ENCODE measurements around the gene ZNF134. TPM values are rescaled to one million over a fixed set of nuclear protein-coding genes. Genes with fewer than 3 reads are reported as not detected.

Gene ZNF134
- total RNA-seq, 8 experiments from 2014 or later, result 10.5 to 22.4 (median 18.5) TPM

DNA sequence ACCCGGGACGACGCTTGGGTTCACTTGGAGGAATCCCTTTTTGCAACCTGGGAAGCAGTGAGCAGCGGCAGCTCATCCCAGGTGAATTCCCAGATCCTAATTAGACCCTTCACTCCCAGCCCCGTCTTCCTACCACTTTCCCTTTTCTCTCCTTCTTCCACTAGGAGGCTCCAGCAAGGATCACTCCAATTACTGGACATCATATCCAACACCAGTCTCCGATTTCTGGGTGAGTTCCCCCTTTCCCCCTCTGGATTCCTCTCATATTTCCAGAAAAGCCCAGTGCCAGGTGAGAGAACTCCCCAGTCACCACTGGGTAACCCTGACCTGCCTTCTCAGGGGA is 37.6 kb downstream of the ZNF134 start:
- no peak overlapping the region for H3K27ac ChIP-seq
- in situ Hi-C loops (cut with MboI; ENCODE audit: low pct_unique_long_range_greater_than_20kb in 2 of 9, low sequenced_read_pairs in 9 of 9, unreplicated experiment in 9 of 9), result no loop called here
- peak in 2 of 8 experiments; percentile 37 to 53 for ATAC-seq (replicated peaks in 6 of 8)
- WGBS, 10 experiments, result 22 to 91% (median 44%) methylated on average over 1 to 6 of the region's 6 CpGs; no CpG with 5 or more reads in 2 of the 10 experiments
- H3K4me3 ChIP-seq, result no peak overlapping the region
- H3K4me1 ChIP-seq (replicated peaks in 1 of 2), result no peaks in the 10 kb centered on the region

GRCh38 chr19:57653689-57654088 is 39.6 kb downstream of the ZNF134 start:
- in situ Hi-C loops (cut with MboI; ENCODE audit: low pct_unique_long_range_greater_than_20kb in 2 of 9, low sequenced_read_pairs in 9 of 9, unreplicated experiment in 9 of 9), result no loop called here
- no peak overlapping the region for H3K27ac ChIP-seq
- WGBS, 10 experiments, result 0 to 33% (median 0%) methylated on average over 1 to 2 of the region's 2 CpGs; no CpG with 5 or more reads in 6 of the 10 experiments
- H3K4me1 ChIP-seq (replicated peaks in 1 of 2), result no peaks in the 10 kb centered on the region
- ATAC-seq (replicated peaks in 6 of 8), result no peak
- no peak overlapping the region for H3K4me3 ChIP-seq

GRCh38 chr19:57655443-57655842 is 41.4 kb downstream of the ZNF134 start:
- Histone ChIP-seq H3K27ac (no peak overlapping the region), H3K4me1 (replicated peaks in 1 of 2) (no peaks in the 10 kb centered on the region), H3K4me3 (no peak overlapping the region)
- ATAC-seq (replicated peaks in 6 of 8), result no peak
- WGBS, 10 experiments, result 33 to 83% (median 41%) methylated on average over 1 of the region's 1 CpG; no CpG with 5 or more reads in 4 of the 10 experiments
- in situ Hi-C loops (cut with MboI; ENCODE audit: low pct_unique_long_range_greater_than_20kb in 2 of 9, low sequenced_read_pairs in 9 of 9, unreplicated experiment in 9 of 9), result no loop called here

GRCh38 chr19:57656346-57656745 is 42.3 kb downstream of the ZNF134 start:
- Histone ChIP-seq H3K4me3 (no peak overlapping the region), H3K27ac (no peak overlapping the region), H3K4me1 (replicated peaks in 1 of 2) (no peaks in the 10 kb centered on the region)
- ATAC-seq (replicated peaks in 6 of 8), result no peak
- in situ Hi-C loops (cut with MboI; ENCODE audit: low pct_unique_long_range_greater_than_20kb in 2 of 9, low sequenced_read_pairs in 9 of 9, unreplicated experiment in 9 of 9), result no loop called here
- WGBS, 10 experiments, result 0 to 83% (median 30%) methylated on average over 1 of the region's 1 CpG; no CpG with 5 or more reads in 5 of the 10 experiments

DNA sequence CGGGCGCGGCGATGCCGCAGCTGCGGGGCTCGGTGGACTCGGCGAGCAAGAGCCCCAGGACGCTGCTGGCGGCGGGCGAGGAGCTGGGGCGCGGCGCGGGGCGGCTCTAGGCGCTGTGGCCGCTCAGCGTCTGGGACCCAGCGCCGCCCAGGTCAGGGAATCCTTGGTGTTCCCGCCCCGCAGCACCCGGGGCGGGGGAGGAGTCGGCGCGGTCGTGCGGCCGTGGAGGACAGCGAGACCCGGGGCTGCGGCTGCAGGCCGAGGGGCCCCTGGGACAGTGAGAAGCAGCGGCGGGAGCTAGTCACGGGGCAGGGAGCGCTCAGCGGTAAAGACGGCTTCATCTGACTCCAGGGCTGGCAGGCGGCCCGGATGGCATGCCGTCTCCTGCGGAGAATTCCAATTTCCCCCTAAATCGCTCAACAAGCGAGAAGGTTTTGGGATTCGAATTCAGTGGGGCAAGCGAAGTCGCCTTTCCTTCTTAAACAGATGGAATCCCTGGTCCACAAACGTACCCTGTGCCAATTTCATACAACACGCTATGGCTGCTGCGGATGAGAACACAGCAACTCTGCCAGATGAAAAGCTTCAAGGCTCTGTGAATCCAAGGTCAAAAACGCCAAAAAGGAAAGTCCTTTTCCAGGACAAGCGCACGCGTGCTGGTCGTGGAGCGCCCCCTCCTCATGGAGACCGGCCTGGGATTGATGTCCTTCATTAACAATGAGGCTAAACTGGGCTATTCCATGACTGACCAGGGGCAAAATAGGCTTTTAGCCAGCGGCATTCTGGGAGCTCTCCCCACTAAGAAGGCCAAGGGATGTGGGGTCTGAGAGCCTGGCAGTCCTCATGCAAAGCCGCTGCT is 50.5 kb downstream of the ZNF134 start:
- WGBS, 10 experiments, result 0 to 15% (median 7%) methylated on average over 2 to 16 of the region's 64 CpGs; no CpG with 5 or more reads in 2 of the 10 experiments
- ATAC-seq (replicated peaks in 6 of 8), result peak; percentile 93 to 99 (median 97)
- H3K4me3 ChIP-seq, result peak overlapping the region; percentile 37 to 52 (median 39)
- in situ Hi-C loops (cut with MboI; ENCODE audit: low pct_unique_long_range_greater_than_20kb in 2 of 9, low sequenced_read_pairs in 9 of 9, unreplicated experiment in 9 of 9), result no loop called here
- H3K27ac ChIP-seq, result peak overlapping the region; percentile 60 to 82
- peaks cover 5 to 13% of the 10 kb centered on the region in 2 donors for H3K4me1 ChIP-seq (replicated peaks in 1 of 2)

- in situ Hi-C loops (cut with MboI; ENCODE audit: low pct_unique_long_range_greater_than_20kb in 2 of 9, low sequenced_read_pairs in 9 of 9, unreplicated experiment in 9 of 9), result no loop called here
- peaks cover 5 to 13% of the 10 kb centered on the region in 2 donors for H3K4me1 ChIP-seq (replicated peaks in 1 of 2)
- no peak for ATAC-seq (replicated peaks in 6 of 8)
- peak overlapping the region in 1 of 2 donors; percentile 82 for H3K27ac ChIP-seq
- WGBS, 10 experiments, result 50 to 100% (median 86%) methylated on average over 1 to 7 of the region's 9 CpGs; no CpG with 5 or more reads in 2 of the 10 experiments
- H3K4me3 ChIP-seq, result peak overlapping the region in 3 of 5 donors; percentile 39 to 52 (median 41)
Observed at GRCh38 chr19:57665261-57665806, 51.3 kb downstream of the ZNF134 start.

DNA sequence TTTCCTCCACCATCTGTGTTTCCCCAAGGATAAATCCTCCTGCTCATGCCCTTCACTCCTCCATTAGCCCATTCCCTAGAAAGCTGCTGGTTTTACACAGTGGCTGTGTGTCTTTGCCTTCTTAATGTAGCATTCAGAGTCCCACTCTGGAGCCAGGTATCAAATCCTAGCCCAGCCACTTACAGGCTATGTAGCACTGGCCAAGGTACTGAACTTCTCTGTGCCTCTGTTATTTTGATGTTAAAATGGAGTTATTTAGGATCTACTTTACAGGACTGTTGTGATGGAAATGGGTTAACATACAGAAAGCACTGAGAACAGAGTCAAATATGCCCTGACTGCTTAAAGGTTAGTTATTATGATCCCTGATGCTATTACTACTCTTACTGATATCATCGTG is 53.2 kb downstream of the ZNF134 start:
- H3K4me3 ChIP-seq, result no peak overlapping the region
- in situ Hi-C loops (cut with MboI; ENCODE audit: low pct_unique_long_range_greater_than_20kb in 2 of 9, low sequenced_read_pairs in 9 of 9, unreplicated experiment in 9 of 9), result no loop called here
- 0 to 100% (median 68%) methylated on average over 1 of the region's 1 CpG; no CpG with 5 or more reads in 4 of the 10 experiments for WGBS, 10 experiments
- no peak overlapping the region for H3K27ac ChIP-seq
- ATAC-seq (replicated peaks in 6 of 8), result no peak
- peaks cover 5 to 13% of the 10 kb centered on the region in 2 donors for H3K4me1 ChIP-seq (replicated peaks in 1 of 2)

DNA sequence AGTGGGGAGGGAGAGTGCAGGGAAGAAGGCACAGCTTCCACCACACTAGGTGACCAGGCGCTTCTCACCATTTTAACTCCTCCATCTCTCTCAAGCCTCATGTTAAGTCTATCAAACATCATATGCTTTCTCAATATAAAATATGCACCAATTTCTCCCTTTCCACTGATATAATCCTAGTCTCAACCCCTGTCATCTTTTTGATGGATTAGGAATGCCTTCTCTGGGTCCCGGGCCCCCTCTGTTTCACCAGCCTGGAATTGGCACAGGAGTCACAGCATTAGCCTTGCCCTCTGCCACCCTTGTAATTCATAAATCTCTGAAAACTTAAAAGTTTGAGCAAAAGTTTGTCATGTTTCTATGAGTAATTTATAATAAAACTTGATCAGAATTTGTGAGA is 54.6 kb downstream of the ZNF134 start, which contains the start of gene ZSCAN4:
Gene ZSCAN4, plus strand, starts transcription at position 301 of the 400 bp plus-strand sequence. CDS start 7,211 bp downstream, outside the sequence.
- Histone ChIP-seq H3K4me1 (replicated peaks in 1 of 2) (peaks cover 5 to 12% of the 10 kb centered on the region in 2 donors), H3K27ac (no peak within 1 kb of the TSS), H3K4me3 (no peak within 1 kb of the TSS)
- in situ Hi-C loops (cut with MboI; ENCODE audit: low pct_unique_long_range_greater_than_20kb in 2 of 9, low sequenced_read_pairs in 9 of 9, unreplicated experiment in 9 of 9), result no loop called here
- ATAC-seq (replicated peaks in 6 of 8), result no peak
- 20 to 100% (median 83%) methylated on average over 1 to 2 of the region's 2 CpGs; no CpG with 5 or more reads in 3 of the 10 experiments for WGBS, 10 experiments

- ATAC-seq (replicated peaks in 6 of 8), result no peak
- H3K4me1 ChIP-seq (replicated peaks in 1 of 2), result no peaks in the 10 kb centered on the region
- H3K27ac ChIP-seq, result no peak overlapping the region
- 17 to 80% (median 50%) methylated on average over 1 to 7 of the region's 7 CpGs for WGBS, 10 experiments
- in situ Hi-C loops (cut with MboI; ENCODE audit: low pct_unique_long_range_greater_than_20kb in 2 of 9, low sequenced_read_pairs in 9 of 9, unreplicated experiment in 9 of 9), result no loop called here
- no peak overlapping the region for H3K4me3 ChIP-seq
Observed at GRCh38 chr19:57671124-57671895, 57.3 kb downstream of the ZNF134 start.

- Histone ChIP-seq H3K27ac (no peak overlapping the region), H3K4me3 (no peak overlapping the region), H3K4me1 (replicated peaks in 1 of 2) (no peaks in the 10 kb centered on the region)
- in situ Hi-C loops (cut with MboI; ENCODE audit: low pct_unique_long_range_greater_than_20kb in 2 of 9, low sequenced_read_pairs in 9 of 9, unreplicated experiment in 9 of 9), result no loop called here
- WGBS, 10 experiments, result 0 to 75% (median 26%) methylated on average over 1 to 4 of the region's 4 CpGs; no CpG with 5 or more reads in 2 of the 10 experiments
- ATAC-seq (replicated peaks in 6 of 8), result no peak
Observed at GRCh38 chr19:57672466-57672865, 58.4 kb downstream of the ZNF134 start.

Data from motor neuron (in vitro differentiated cells).